ENCODE measurements around the gene ITPR2.
"Not testable (repeated sequence)": the region's sequence is repeated elsewhere in the genome, so short reads cannot be mapped to it uniquely, and the experiment has no call there.

The ITPR2 gene

DNA sequence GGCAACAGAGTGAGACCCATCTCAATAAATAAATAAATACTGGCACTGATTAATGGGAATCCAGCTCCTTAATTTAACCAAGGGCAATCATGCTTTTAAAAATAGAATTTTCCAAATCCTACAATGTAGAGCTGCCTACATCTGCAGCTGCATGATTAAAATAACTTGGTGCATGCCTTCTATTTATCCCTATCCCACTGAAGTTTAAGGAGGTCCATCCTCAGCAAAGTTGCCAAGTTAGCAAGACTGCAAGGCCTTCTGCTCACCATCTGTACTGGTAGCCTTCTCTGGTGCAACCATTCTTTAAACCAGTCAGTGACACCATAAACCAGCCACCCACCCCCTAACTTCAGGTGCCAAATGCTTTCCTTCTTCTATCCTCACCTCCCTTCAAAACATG is 226.1 kb downstream of the ITPR2 start:
- H3K79me2 ChIP-seq (ENCODE audit: low read length) = no peaks in the 10 kb centered on the region
- H4K20me1 ChIP-seq (ENCODE audit: insufficient read depth, low read length) = no peaks in the 10 kb centered on the region
- TF ChIP-seq EZH2phosphoT487 (IDR thresholded peaks at IDR 0.05; ENCODE audit: low read depth) = no peak
- TF ChIP-seq, protein P1, sequence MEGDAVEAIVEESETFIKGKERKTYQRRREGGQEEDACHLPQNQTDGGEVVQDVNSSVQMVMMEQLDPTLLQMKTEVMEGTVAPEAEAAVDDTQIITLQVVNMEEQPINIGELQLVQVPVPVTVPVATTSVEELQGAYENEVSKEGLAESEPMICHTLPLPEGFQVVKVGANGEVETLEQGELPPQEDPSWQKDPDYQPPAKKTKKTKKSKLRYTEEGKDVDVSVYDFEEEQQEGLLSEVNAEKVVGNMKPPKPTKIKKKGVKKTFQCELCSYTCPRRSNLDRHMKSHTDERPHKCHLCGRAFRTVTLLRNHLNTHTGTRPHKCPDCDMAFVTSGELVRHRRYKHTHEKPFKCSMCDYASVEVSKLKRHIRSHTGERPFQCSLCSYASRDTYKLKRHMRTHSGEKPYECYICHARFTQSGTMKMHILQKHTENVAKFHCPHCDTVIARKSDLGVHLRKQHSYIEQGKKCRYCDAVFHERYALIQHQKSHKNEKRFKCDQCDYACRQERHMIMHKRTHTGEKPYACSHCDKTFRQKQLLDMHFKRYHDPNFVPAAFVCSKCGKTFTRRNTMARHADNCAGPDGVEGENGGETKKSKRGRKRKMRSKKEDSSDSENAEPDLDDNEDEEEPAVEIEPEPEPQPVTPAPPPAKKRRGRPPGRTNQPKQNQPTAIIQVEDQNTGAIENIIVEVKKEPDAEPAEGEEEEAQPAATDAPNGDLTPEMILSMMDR (IDR thresholded peaks at IDR 0.05; ENCODE audit: low read depth, low read length) = no peak
- H3K4me3 ChIP-seq (ENCODE audit: low read length) = no peak overlapping the region
- H3K9ac ChIP-seq (ENCODE audit: low read length) = no peak overlapping the region
- H3K9me3 ChIP-seq (ENCODE audit: insufficient read depth, low read length) = no peaks in the 10 kb centered on the region
- H3K4me1 ChIP-seq (ENCODE audit: low read length) = no peaks in the 10 kb centered on the region
- no peak overlapping the region for H3K4me2 ChIP-seq (ENCODE audit: low read length)
- H3K27me3 ChIP-seq (ENCODE audit: low read depth, low read length) = no peaks in the 10 kb centered on the region
- no peak overlapping the region for H3K27ac ChIP-seq (ENCODE audit: low read length)
- H2AFZ ChIP-seq (ENCODE audit: low read depth, low read length) = no peak overlapping the region
- H3K36me3 ChIP-seq (replicated peaks; ENCODE audit: low read depth, low read length) = peaks cover 3% of the 10 kb centered on the region

- H4K20me1 ChIP-seq (ENCODE audit: insufficient read depth, low read length); H3K4me1 ChIP-seq (ENCODE audit: low read length): not testable (repeated sequence)
These were observed 228.2 kb downstream of the ITPR2 start for GRCh38 chr12:26604813-26605212.

GRCh38 chr12:26599096-26599695 is 233.8 kb downstream of the ITPR2 start:
- H3K27me3 ChIP-seq (ENCODE audit: low read depth, low read length) = no peaks in the 10 kb centered on the region
- H3K79me2 ChIP-seq (ENCODE audit: low read length) = no peaks in the 10 kb centered on the region
- no peak overlapping the region for H3K9ac ChIP-seq (ENCODE audit: low read length)
- no peaks in the 10 kb centered on the region for H3K9me3 ChIP-seq (ENCODE audit: insufficient read depth, low read length)
- no peak overlapping the region for H2AFZ ChIP-seq (ENCODE audit: low read depth, low read length)
- no peak overlapping the region for H3K4me2 ChIP-seq (ENCODE audit: low read length)
- H3K4me3 ChIP-seq (ENCODE audit: low read length) = no peak overlapping the region
- no peaks in the 10 kb centered on the region for H3K4me1 ChIP-seq (ENCODE audit: low read length)
- TF ChIP-seq EZH2phosphoT487 (IDR thresholded peaks at IDR 0.05; ENCODE audit: low read depth) = no peak
- TF ChIP-seq, protein P1 (IDR thresholded peaks at IDR 0.05; ENCODE audit: low read depth, low read length) = no peak
- peaks cover 40% of the 10 kb centered on the region for H3K36me3 ChIP-seq (replicated peaks; ENCODE audit: low read depth, low read length)
- no peak overlapping the region for H3K27ac ChIP-seq (ENCODE audit: low read length)
- H4K20me1 ChIP-seq (ENCODE audit: insufficient read depth, low read length) = no peaks in the 10 kb centered on the region

More at GRCh38 chr12:26604813-26605212, 228.2 kb downstream of the ITPR2 start:
- not testable (repeated sequence) for H3K9ac ChIP-seq (ENCODE audit: low read length); H3K27me3 ChIP-seq (ENCODE audit: low read depth, low read length); H2AFZ ChIP-seq (ENCODE audit: low read depth, low read length); H3K79me2 ChIP-seq (ENCODE audit: low read length); H3K9me3 ChIP-seq (ENCODE audit: insufficient read depth, low read length); H3K27ac ChIP-seq (ENCODE audit: low read length); H3K4me2 ChIP-seq (ENCODE audit: low read length); H3K4me3 ChIP-seq (ENCODE audit: low read length)
- H3K36me3 ChIP-seq (replicated peaks; ENCODE audit: low read depth, low read length) = peaks cover 13% of the 10 kb centered on the region

- no peak overlapping the region for H2AFZ ChIP-seq (ENCODE audit: low read depth, low read length)
- no peaks in the 10 kb centered on the region for H3K27me3 ChIP-seq (ENCODE audit: low read depth, low read length)
- H3K36me3 ChIP-seq (replicated peaks; ENCODE audit: low read depth, low read length) = peaks cover 38% of the 10 kb centered on the region
- no peak overlapping the region for H3K4me3 ChIP-seq (ENCODE audit: low read length)
- TF ChIP-seq, protein P1 (IDR thresholded peaks at IDR 0.05; ENCODE audit: low read depth, low read length) = no peak
- no peak for TF ChIP-seq EZH2phosphoT487 (IDR thresholded peaks at IDR 0.05; ENCODE audit: low read depth)
- H3K4me2 ChIP-seq (ENCODE audit: low read length) = no peak overlapping the region
- no peak overlapping the region for H3K9ac ChIP-seq (ENCODE audit: low read length)
- H3K79me2 ChIP-seq (ENCODE audit: low read length) = no peaks in the 10 kb centered on the region
- H4K20me1 ChIP-seq (ENCODE audit: insufficient read depth, low read length) = no peaks in the 10 kb centered on the region
- no peak overlapping the region for H3K27ac ChIP-seq (ENCODE audit: low read length)
- H3K9me3 ChIP-seq (ENCODE audit: insufficient read depth, low read length) = no peaks in the 10 kb centered on the region
- no peaks in the 10 kb centered on the region for H3K4me1 ChIP-seq (ENCODE audit: low read length)
These were observed 237.2 kb downstream of the ITPR2 start for GRCh38 chr12:26595806-26596205.

All from OCI-LY3 (cell line).